Measurements from ENCODE around the gene PLCB1.

DNA sequence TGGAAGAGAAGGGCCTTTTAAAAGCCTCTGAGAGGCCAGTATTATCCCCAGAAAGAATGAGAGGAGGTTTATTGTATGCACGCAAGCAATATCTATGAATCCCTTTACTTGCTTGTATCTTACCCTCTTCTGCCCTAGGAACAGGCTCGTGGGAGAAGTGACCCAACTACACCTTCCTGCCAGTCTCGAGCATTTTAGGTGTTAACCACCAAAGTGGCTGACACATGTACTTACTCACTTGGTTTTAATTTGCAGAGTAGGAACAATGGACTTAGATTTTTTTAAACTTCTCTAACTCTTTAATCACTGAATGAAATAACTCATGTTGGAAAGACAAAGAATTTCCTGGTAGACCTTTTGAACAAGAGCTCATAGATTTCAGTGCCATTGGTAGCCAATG lies 296.9 kb downstream of the PLCB1 start:
- no peak for TF ChIP-seq EZH2 (IDR thresholded peaks at IDR 0.05; ENCODE audit: borderline replicate concordance, low read depth, low read length, poor library complexity, severe bottlenecking)
- TF ChIP-seq, protein P1, sequence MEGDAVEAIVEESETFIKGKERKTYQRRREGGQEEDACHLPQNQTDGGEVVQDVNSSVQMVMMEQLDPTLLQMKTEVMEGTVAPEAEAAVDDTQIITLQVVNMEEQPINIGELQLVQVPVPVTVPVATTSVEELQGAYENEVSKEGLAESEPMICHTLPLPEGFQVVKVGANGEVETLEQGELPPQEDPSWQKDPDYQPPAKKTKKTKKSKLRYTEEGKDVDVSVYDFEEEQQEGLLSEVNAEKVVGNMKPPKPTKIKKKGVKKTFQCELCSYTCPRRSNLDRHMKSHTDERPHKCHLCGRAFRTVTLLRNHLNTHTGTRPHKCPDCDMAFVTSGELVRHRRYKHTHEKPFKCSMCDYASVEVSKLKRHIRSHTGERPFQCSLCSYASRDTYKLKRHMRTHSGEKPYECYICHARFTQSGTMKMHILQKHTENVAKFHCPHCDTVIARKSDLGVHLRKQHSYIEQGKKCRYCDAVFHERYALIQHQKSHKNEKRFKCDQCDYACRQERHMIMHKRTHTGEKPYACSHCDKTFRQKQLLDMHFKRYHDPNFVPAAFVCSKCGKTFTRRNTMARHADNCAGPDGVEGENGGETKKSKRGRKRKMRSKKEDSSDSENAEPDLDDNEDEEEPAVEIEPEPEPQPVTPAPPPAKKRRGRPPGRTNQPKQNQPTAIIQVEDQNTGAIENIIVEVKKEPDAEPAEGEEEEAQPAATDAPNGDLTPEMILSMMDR (conservative IDR thresholded peaks at IDR 0.05; ENCODE audit: low read depth, low read length): no peak
